ENCODE data around the gene TIMM22. TPM values are rescaled to one million over a fixed set of nuclear protein-coding genes. Genes with fewer than 3 reads are reported as not detected.
A peak's percentile ranks its signal among the peaks of the same experiment; 100 is the strongest.
"Not testable (repeated sequence)": the region's sequence is repeated elsewhere in the genome, so short reads cannot be mapped to it uniquely, and the experiment has no call there.

The TIMM22 gene
- total RNA-seq, 1 donor from 2014 or later, result 9.4 TPM

DNA sequence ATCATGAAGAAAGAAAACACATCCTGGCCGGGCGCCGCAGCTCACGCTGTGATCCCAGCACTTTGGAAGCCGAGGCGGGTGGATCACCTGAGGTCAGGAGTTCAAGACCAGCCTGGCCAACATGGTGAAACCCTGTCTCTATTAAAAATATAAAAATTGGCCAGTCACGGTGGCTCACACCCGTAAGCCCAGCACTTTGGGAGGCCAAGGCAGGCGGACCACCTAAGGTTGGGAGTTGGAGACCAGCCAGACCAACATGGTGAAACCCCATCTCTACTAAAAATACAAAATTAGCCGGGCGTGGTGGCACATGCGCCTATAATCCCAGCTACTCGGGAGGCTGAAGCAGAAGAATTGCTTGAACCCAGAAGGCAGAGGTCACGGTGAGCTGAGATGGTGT, 25.1 kb upstream of the TIMM22 start:
- not testable (repeated sequence) for DNase-seq (ENCODE audit: low spot score)

DNA sequence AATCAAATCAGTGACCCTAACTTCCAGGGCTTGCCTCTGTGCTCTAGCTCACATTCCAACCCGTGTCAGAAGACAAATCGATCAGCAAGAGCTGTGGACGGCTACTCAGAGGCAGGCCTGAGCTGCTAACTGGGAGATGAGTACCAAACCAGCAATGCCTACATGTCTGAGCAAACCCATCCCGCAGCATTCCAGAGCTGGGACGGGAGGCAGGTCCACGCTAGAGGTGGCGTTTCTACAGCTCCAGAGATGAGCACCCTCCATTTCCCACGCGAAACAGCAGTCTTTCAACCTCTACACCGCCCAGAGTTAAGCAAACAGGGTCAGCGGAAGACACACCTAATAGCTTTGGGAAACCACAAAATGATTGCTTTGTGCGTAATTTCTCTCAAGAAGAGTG, 23.9 kb upstream of the TIMM22 start:
- DNase-seq (ENCODE audit: low spot score), result peak; percentile 73

DNA sequence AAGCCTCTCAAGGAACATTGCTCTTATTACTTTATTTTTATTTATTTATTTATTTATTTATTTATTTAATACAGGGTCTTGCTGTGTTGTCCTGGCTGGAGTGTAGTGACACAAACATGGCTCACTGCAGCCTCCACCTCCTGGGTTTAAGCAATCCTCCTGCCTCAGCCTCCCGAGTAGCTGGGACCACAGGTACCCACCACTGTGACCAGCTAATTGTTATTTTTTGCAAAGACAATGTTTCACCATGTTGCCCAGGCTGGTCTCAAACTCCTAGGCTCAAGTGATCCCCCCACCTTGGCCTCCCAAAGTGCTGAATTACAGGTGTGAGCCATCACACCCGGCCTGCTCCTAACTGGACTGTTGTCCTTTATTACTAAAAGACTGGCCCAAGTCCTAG, 22.2 kb upstream of the TIMM22 start:
- DNase-seq (ENCODE audit: low spot score), result not testable (repeated sequence)

DNA sequence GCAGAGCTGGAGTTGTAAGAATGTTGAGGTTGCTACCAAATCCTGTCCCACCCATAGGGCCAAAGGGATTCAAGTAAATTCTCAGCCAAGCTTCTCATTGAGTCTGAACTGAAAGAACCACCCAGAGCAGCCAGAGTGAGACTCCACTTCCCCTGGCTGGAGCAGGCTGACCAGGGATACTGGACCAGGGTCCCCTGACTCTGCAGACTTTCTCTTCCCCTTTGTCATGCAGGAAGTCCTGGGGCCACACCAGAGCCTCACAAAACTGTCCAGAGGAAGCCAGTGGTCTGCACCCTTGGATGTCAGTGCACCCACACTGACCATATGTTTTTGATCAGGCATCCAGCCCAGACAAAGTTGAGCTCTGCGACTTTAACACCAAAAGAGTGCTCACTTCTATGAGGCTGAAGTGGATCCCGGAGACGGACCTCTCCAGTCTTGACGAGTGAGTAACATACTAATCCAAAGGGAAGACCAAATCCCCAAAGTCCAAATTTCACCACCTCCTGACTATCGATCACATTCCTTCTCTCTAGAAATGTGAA, 21.5 kb upstream of the TIMM22 start:
- DNase-seq (ENCODE audit: low spot score), result peak; percentile 44

DNA sequence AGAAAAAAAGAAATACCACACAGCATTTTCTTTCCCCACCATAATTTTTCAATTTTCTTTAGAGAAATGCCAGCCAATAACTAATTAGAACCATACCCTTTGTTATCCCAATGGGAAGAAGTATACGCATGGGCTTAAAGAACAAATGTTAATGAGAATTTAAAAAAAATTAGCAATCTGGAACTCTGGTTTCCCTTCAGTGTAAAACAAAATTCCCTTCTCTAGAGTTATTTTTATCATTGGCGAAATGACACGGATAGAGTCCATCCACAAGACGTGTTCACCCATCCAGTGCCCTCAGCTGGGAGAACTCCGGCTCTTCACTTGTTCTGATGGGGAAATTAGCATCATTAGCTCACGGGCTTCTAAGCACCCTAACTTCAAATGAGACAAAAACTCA, 20.6 kb upstream of the TIMM22 start:
- no peak for DNase-seq (ENCODE audit: low spot score)

DNA sequence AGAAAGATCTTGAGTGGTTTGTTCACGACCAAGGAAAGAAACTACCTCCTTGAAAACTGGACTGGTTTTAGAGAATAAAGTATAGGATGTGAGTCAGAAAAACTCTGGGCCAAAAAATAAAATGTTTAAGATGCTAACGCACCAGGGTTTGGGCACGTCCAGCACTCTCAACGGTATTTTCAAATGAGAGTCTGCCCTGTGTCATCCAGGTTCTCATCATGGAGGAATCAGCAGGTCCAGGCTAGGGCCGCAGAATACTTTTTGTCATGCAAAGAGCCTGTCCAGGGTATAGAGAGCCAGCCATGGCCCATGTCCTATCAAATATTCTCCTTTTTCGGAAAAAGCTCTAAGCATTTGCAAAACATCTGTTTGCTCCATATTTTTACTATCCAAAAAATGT, 19.8 kb upstream of the TIMM22 start:
- DNase-seq (ENCODE audit: low spot score), result peak; percentile 63

DNA sequence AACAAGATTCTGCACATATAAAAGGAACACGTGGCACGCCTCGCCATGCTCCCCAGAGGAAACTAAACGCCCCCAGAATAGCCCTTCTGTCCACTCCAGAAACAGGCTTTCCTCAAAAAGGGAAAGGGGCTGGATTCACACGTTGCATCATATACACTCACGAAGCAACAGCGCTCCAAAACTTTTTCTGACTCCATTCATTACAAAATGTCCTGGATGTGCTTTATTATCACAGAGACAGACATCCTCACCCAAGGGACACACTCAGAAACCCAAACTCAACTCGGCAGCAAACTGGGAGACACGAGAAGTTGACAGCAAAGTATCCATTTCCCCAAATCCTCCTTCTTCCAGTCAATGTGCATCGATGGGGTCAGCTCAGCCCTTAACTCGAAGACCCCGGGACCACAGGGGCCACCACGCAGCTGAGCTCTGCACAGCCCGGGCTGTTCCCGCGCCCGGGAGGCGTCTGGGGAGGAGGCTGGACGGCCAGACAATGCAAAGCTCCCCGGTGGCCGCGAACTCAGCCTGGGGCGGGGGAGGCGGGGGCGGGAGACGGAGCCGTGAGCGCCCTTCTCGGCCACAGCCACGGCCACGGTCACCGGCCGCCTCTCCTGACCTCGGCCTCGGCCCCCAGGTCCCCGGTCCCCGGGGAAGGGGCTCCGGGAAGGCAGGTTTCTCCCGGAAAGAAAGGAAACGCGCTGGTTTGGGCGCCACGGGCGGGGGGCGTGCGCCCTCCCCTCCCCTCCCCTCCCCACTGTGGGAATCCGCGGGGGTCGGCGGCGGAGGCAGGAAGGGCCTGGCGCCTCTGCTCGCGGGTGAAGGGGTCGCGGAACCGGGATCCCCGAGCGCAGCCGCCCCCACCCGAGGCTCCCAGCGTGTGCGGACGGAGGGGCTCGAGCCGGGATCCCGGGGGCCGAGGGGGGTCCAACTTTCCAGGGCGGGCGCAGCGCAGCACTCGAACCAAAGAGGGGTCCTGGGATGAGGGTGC, 18.5 kb upstream of the TIMM22 start:
- DNase-seq (ENCODE audit: low spot score), result peak; percentile 81

DNA sequence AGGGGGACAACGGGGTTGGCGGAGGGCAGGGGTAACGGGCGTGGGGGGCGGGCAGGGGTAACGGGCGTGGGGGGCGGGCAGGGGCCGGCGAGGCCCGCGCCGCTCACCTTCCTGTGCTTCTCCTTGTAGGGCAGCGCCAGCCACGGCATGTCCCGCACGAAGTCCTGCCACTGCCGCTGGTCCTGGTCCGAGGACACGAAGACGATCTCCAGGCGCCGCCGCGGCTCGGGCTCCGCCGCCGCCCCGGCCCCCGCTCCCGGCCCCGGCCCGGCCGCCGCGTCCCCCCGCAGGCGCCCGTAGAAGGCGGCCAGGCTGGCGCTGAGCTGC, 17.8 kb upstream of the TIMM22 start:
- DNase-seq (ENCODE audit: low spot score), result no peak

DNA sequence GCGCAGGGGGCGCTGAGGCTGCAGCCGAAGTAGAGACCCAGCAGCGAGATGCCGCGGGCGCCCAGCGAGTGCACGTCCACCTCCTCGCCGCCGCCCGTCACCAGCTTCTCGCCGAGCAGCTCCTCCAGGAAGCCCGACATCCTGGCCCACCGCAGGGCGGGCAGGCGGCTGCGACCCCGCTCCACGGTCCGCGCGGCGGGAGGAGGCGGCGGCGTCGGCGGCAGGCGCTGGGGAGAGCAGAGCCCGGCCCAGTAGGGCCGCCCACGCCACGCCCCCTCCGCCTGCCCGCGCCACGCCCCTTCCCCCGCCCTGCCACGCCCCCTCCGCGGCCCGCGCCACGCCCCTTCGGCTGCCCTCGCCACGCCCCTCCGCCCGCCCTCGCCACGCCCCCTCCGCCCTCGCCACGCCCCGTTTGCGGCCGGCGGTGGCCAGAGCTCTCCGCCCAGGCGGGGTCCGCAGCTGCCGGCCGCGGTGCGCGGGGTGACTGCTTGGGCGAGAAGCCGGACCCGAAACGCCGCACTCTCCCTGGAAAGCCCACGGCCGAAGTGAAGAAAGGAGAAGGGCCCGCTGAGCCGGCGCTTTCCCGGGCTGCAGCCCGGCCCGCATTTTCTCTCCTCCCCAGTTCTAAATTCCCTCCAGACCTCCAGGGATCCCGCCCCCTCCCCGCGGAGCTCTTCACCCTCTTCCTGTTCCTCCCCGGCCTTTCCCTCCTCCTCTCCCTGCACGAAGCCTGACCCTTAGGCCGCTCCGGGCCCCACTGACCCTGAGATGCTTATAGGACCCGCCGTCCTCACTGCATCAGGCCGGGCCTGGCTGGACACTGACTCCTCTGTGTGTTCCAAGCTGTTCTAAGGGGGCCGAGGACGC, 17.2 kb upstream of the TIMM22 start, which contains the start of gene NXN:
NXN (minus strand) TSS at position 238 of the 867 bp plus-strand sequence.
- peak; percentile 85 for DNase-seq (ENCODE audit: low spot score)

DNA sequence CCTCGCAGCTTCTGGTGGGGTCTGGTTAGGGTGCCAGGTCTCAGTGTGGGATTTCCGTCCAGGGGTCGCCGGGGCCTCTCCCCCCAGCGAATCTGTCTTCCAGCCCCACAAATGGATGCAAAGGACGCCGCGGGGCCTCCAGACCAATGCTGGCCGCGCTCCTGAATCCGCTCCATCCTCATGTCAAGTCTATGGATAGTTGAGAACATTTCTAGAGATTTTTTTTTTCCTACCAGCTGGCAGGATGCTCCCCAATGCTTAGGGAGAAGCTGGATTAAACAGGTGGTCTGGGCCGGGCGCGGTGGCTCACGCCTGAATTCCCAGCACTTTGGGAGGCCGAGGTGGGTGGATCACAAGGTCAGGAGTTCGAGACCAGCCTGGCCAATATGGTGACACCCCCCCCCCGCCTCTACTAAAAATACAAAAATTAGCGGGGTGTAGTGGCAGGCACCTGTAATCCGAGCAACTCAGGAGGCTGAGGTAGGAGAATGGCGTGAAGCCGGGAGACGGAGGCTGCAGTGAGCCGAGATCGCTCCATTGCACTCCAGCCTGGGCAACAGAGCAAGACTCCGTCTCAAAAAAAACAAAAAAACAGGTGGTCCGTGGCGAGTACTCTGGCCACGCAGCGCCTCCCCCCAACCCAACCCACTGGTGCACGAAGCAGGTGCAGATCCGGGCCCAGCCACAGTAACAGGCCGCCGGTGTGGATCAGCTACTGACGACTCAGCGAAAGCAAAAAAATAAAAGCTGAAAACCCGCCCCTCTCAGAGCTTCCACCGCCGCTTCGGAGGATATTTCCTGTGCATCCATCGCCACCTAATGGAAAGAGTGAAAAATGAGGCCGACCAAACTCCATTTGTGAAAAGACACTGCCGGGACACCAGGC, 16.3 kb upstream of the TIMM22 start:
- peak; percentile 94 for DNase-seq (ENCODE audit: low spot score)

DNA sequence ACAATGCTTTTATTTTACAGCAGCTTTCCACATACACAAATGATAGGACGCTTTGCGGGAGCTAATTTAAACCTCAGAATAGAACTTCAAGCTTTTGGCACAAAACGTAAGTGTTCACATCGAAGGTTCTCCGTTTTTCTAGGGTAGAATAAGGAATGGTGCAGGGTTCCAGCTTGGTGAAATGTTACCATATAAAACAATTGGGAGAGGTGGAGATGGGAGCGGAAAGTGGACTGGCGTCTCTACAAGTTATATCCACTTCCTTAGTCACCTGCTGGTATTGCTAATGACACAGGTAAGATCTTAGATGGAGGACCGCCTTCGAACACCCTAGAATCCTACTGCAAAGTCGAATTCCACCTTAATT, 15.7 kb upstream of the TIMM22 start:
- DNase-seq (ENCODE audit: low spot score), result no peak

DNA sequence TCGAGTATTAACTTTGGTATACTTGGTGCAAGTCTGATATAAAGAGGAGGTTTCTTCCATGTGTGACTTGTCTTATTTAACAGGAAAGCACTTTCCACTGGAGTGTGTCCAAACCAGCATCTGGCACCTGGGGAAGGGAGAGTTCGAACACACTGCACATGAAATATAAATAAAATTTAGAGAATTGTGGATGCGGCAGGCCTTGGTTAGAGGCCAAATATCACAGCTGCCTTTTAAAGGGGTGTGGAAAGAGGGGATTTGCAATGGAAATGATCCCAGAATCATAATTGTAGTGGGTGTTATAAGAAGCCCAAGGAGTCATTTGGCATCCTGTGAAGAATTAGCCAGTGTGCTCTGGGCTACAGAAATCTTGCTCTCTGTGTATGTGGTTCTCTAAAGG, 13.0 kb upstream of the TIMM22 start:
- no peak for DNase-seq (ENCODE audit: low spot score)

DNA sequence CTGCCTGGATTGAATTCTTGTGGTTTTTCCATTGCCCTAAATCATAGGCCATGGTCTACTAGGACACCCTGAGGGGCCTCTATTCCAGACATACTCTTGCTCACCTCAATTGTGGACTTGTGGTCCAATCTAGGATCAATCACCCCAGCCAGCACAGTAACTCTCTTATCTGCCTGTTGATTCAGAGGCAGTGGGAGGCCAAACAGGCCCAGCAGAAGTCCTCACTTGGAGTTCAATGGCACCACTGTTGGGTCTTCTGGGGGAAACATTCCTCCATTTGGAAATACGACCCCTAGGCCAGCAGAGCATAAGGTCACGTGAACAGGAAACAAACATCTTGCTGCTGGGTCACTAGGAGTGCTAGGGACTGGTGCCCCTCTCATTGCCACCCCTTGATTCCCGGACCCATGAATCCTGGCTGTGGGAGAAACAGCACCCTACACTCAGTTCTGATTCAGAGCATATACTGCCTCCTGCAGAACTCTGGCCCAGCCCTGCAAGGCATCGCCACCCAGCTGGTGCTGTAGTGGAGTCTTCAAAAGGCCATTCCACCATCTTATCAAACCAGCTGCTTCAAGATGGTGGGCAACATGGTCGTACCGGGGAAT, 10.5 kb upstream of the TIMM22 start:
- DNase-seq (ENCODE audit: low spot score), result no peak

DNA sequence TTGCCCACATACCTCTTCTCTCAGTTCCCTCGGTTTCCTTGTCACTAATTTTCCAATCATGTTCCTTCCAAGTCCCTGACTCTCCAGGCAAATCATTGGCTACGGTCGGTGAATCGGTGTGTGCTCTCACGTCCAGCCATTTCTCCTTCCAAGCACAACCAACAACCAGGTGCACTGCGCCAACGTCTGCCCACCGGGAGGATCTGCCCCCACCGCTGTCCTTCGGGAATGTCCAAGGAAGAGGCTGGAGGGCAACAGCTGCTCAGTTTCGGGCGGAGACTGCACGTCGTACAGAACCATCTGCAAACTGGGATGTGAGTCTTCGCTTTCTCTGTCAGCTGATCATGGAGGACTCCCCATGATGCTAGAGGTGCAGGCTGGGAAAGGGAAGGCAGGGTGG, 9.0 kb upstream of the TIMM22 start:
- no peak for DNase-seq (ENCODE audit: low spot score)

DNA sequence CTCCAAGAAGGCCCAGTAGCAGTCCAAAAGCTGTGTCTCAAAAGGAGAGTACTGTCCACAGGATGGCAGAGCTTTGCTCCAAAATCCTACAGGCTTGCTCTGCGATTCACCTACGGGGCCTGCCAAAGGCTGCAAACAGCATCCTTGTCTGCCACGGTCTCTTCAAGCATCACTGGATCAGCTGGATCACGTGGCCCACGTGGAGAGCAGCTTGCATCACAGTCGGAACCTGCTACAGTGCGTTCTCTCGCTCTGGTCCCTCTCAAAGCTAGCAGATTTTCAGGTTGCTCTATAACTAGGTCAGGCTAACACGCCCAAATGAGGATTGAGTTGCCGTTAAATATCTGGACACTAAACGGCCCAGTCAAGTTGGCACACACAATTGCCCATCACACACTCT, 8.4 kb upstream of the TIMM22 start:
- no peak for DNase-seq (ENCODE audit: low spot score)

DNA sequence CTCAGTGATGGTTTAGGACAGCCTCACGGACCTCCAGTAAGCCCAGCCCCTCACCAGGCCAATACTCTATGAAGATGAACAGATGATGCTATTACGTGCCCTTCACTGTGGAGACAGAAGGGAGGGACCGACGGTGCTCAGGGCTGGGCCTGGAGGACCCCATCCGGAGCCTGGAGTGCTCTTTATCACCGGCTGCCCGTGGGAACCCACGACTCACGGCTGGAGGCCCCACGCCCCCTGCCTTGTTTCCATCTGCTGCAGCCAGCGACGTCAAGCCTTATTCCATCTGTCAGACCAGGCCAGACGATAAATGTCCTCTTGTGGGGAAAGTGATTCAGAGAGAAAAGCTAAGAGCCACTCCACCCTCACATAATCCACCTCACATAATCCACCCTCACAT, 4.0 kb upstream of the TIMM22 start:
- DNase-seq (ENCODE audit: low spot score), result no peak

DNA sequence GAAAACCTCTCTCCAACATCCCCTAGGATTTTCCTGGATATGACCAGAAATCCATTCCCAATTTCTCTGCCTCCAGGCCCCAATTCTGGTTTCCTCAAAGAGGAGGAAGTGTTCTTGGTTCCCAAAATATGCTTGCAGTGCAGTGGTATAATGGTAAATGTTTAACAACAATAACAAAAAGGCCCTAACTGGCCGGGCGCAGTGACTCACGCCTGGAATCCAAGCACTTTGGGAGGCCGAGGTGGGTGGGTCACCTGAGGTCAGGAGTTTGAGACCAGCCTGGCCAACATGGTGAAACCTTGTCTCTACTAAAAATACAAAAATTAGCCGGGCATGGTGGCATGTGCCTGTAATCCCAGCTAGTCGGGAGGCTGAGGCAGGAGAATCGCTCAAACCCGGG, 1.6 kb upstream of the TIMM22 start:
- not testable (repeated sequence) for DNase-seq (ENCODE audit: low spot score)

DNA sequence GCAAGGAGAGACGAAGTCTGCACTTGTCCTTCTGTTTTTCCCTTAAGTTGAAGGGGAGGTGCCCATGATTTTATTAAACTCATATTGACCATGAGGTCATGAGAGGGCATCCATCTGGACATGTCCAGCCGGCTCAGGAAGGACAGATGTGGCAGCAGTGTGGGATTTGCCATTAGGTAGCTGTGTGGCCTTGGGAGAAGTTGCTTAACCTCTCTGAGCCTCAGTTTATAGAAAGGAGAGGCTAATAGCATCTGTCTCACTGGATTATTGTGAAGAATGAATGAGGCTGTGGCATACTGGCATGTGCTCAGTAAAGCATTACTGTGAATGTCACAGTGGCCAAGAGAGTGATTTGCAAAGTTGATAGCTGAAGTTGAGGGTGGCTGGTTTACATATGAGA, 1.2 kb downstream of the TIMM22 start:
- DNase-seq (ENCODE audit: low spot score), result no peak

DNA sequence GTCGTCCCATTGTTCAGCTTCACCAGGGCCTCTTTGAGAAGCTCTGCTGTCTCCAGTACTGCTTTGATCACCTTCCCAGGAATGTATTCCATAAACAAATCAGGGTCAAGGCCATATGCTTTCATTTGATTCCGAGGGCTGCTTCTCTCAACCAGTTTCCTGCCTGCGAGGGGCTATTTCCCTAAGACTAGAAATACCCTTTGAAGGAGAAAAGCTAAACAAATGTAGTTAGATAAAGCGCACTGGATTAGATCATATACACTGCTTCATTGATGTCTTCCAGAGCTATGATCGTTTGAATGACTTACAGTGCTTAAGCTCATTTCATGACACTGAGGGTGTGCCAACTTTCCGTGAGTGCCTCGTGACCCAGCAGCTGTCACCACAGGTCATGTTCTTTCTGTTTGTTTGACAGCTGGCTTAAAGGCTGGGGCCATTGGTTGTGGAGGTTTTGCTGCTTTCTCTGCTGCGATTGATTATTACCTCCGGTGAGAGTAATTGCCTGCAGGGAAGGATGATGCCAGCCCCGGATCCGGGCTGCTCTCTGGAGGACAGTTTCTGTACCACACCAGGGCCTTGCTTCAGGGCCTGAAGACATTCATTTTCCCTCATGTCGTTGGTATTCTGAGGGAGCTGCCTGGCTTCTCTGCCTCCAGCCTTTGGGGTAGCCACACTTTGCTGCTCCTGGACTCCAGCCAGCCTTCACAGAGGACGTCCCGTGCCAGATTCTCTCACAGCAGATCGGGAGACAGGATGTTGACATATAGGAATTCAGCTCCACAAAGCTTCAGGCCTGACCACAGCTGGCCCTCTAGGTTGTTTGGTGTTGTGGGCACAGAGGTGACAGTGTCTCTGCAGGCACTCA, 3.9 kb downstream of the TIMM22 start:
- peak; percentile 48 for DNase-seq (ENCODE audit: low spot score)

Data from umbilical cord (tissue), 2 donors.